A673 (cell line): Measurements from ENCODE around the gene UNC45B. TPM values are rescaled to one million over a fixed set of nuclear protein-coding genes. Genes with fewer than 3 reads are reported as not detected.
"Not testable (repeated sequence)": the region's sequence is repeated elsewhere in the genome, so short reads cannot be mapped to it uniquely, and the experiment has no call there.

ENCODE experiments used
- BruUV-seq: library from RNA; stranded (reverse); fragments of 400-500 nt; replicated peaks from 2 replicates; lab custom pipeline; 2021; lab: Mats Ljungman, UMichigan
- CTCF ChIA-PET: fragments of 300-600 bp; sonication (Branson Sonifier 250); formaldehyde crosslinking; loops from one replicate; lab custom pipeline; 2022; ENCODE audit warnings: antibody characterized with exemption; lab: Charles Lee
- POLR2A ChIA-PET: fragments of 300-600 bp; sonication (Branson Sonifier 250); formaldehyde crosslinking; loops from one replicate; lab custom pipeline; 2022; ENCODE audit warnings: antibody characterized with exemption; ENCODE audit not compliant: low non-redundant PET; lab: Charles Lee
- DNase-seq: peaks from one replicate; pipeline ENCODE4 v3.0.0-alpha.2; 2015; ENCODE audit warnings: low spot score
- H3K27ac ChIP-seq: fragments of 200-600 bp; sonication (generic); 2 replicates; pipeline ENCODE4 v1.5.1; 2016; ENCODE audit warnings: mixed run types, low read depth, mild to moderate bottlenecking, mixed read lengths, antibody characterized with exemption, low read length; ENCODE audit not compliant: poor library complexity, severe bottlenecking
- H3K27me3 ChIP-seq: fragments of 200-600 bp; sonication (generic); replicated peaks from 2 replicates; pipeline ENCODE4 v1.6.1; 2017; ENCODE audit warnings: mixed run types, low read depth, mild to moderate bottlenecking, mixed read lengths, antibody characterized with exemption, low read length; ENCODE audit not compliant: insufficient read depth, poor library complexity
- H3K36me3 ChIP-seq: fragments of 200-600 bp; sonication (generic); 2 replicates; pipeline ENCODE4 v1.6.1; 2016; ENCODE audit warnings: mixed run types, mild to moderate bottlenecking, mixed read lengths, antibody characterized with exemption, low read length; ENCODE audit not compliant: insufficient read depth, poor library complexity, severe bottlenecking
- H3K4me1 ChIP-seq: fragments of 200-600 bp; sonication (generic); 2 replicates; pipeline ENCODE4 v1.6.1; 2017; ENCODE audit warnings: mixed run types, mild to moderate bottlenecking, mixed read lengths, antibody characterized with exemption, low read length; ENCODE audit not compliant: insufficient read depth, poor library complexity, severe bottlenecking
- H3K4me3 ChIP-seq: fragments of 200-600 bp; sonication (generic); 2 replicates; pipeline ENCODE4 v1.5.1; 2016; ENCODE audit warnings: low read depth, mixed run types, mild to moderate bottlenecking, mixed read lengths, low read length; ENCODE audit not compliant: poor library complexity, severe bottlenecking
- H3K9me3 ChIP-seq: fragments of 200-600 bp; sonication (generic); 2 replicates; pipeline ENCODE4 v1.6.1; 2016; ENCODE audit warnings: mixed run types, low read depth, mild to moderate bottlenecking, mixed read lengths, antibody characterized with exemption, low read length; ENCODE audit not compliant: poor library complexity, severe bottlenecking
- EZH2 ChIP-seq: fragments of 200-600 bp; sonication (generic); IDR thresholded peaks from 2 replicates; pipeline ENCODE4 v1.6.1; 2017; ENCODE audit warnings: borderline replicate concordance, low read depth, mild to moderate bottlenecking, mixed read lengths, antibody characterized with exemption, low read length; ENCODE audit not compliant: poor library complexity, severe bottlenecking
- intact Hi-C: fragments of 100-400 bp; cut with micrococcal nuclease; formaldehyde crosslinking; loops from one replicate; pipeline ENCODE4 v1.10.0; 2022; ENCODE audit not compliant: unreplicated experiment
- total RNA-seq: library from RNA; stranded (reverse); gene quantifications from 2 replicates; pipeline ENCODE4 v1.2.3, GENCODE V29; 2021
- TF ChIP-seq, protein P1 (sequence below): fragments of 300-800, 200-600 bp; sonication (generic); conservative IDR thresholded peaks from 2 replicates; pipeline ENCODE4 v1.5.1; 2017; ENCODE audit warnings: low read depth, mild to moderate bottlenecking, antibody characterized with exemption, low read length, moderate library complexity, mixed read lengths

Gene UNC45B
- total RNA-seq, 1 experiment from 2014 or later = not detected

DNA sequence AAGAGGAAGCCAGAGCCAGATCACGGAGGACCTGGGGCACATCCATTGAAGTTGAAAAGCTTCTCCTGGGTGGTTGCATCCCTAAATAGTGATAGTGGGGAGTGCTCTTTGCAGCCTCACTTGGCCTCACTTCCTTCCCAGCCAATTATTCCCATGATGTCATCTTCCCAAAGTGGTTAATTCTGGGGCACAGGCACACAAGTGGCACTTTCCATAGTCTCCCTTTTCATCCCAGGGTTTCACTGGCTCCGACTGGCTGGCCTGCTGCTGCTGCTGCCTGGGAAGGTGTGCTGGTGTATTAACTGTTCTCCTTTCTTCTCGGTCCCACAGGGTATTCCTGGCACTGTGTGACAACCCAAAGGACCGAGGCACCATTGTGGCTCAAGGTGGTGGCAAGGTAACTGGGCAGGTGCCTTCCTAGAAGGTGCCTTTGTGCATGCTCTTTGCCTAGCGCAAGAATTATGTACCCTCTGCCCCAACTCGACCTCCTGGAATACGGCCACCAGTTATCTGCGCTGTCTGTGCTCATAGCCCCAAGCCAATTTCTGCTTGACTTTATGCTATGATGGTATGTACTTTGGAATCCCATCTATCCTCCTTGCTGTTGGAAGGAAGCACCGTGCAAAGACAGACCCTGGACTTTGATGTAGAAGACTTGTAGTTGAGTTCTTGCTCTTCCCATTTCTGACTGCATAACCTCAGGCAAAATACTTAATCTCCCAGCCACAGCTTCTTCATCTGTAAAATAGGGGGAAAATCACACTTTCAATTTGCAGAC, 28.2 kb downstream of the UNC45B start:
- intact Hi-C loops = no loop called here
- no peak for TF ChIP-seq EZH2
- TF ChIP-seq, protein P1, sequence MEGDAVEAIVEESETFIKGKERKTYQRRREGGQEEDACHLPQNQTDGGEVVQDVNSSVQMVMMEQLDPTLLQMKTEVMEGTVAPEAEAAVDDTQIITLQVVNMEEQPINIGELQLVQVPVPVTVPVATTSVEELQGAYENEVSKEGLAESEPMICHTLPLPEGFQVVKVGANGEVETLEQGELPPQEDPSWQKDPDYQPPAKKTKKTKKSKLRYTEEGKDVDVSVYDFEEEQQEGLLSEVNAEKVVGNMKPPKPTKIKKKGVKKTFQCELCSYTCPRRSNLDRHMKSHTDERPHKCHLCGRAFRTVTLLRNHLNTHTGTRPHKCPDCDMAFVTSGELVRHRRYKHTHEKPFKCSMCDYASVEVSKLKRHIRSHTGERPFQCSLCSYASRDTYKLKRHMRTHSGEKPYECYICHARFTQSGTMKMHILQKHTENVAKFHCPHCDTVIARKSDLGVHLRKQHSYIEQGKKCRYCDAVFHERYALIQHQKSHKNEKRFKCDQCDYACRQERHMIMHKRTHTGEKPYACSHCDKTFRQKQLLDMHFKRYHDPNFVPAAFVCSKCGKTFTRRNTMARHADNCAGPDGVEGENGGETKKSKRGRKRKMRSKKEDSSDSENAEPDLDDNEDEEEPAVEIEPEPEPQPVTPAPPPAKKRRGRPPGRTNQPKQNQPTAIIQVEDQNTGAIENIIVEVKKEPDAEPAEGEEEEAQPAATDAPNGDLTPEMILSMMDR = no peak
- CTCF ChIA-PET = no interaction called here

DNA sequence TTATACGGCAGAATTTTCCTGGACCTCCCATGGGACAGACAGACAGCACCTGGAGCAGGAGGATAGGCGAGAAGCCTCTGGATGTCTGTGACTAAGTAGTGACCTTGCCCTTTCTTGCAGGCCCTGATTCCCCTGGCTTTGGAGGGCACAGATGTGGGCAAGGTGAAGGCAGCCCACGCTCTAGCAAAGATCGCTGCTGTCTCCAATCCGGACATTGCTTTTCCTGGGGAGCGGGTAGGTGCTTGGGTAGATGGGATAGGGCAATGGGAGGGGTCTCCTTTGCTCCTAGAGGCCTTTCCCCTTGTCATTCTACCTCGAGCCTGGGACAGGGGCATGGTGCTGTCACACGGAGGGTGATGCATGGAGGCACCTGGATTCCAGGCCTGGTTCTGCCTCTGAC, 29.3 kb downstream of the UNC45B start:
- CTCF ChIA-PET = no interaction called here
- no TSS peak for BruUV-seq
- intact Hi-C loops = no loop called here

More for the DNA sequence above, 28.2 kb downstream of the UNC45B start:
- no peaks in the 10 kb centered on the region for H3K9me3 ChIP-seq
- no peak overlapping the region for H3K27ac ChIP-seq
- DNase-seq = no peak
- no peak overlapping the region for H3K4me3 ChIP-seq
- POLR2A ChIA-PET = no interaction called here
- H3K4me1 ChIP-seq = no peaks in the 10 kb centered on the region
- no peaks in the 10 kb centered on the region for H3K27me3 ChIP-seq
- no TSS peak for BruUV-seq
- H3K36me3 ChIP-seq = no peaks in the 10 kb centered on the region

DNA sequence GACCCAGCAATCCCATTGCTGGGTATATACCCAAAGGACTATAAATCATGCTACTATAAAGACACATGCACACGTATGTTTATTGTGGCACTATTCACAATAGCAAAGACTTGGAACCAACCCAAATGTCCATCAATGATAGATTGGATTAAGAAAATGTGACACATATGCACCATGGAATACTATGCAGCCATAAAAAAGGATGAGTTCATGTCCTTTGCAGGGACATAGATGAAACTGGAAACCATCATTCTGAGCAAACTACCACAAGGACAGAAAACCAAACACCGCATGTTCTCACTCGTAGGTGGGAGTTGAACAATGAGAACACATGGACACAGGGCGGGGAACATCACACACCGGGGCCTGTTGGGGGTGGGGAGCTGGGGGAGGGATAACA, 31.8 kb downstream of the UNC45B start:
- H3K27me3 ChIP-seq, H3K36me3 ChIP-seq, CTCF ChIA-PET, H3K4me3 ChIP-seq, H3K9me3 ChIP-seq, POLR2A ChIA-PET, H3K27ac ChIP-seq, BruUV-seq, H3K4me1 ChIP-seq, DNase-seq, intact Hi-C loops: not testable (repeated sequence)

More for the DNA sequence above, 29.3 kb downstream of the UNC45B start:
- Histone ChIP-seq H3K36me3 (no peaks in the 10 kb centered on the region), H3K27me3 (no peaks in the 10 kb centered on the region), H3K4me1 (no peaks in the 10 kb centered on the region), H3K4me3 (no peak overlapping the region), H3K9me3 (no peaks in the 10 kb centered on the region), H3K27ac (no peak overlapping the region)
- DNase-seq = no peak
- TF ChIP-seq, protein P1 = no peak
- TF ChIP-seq EZH2 = no peak
- POLR2A ChIA-PET = no interaction called here

DNA sequence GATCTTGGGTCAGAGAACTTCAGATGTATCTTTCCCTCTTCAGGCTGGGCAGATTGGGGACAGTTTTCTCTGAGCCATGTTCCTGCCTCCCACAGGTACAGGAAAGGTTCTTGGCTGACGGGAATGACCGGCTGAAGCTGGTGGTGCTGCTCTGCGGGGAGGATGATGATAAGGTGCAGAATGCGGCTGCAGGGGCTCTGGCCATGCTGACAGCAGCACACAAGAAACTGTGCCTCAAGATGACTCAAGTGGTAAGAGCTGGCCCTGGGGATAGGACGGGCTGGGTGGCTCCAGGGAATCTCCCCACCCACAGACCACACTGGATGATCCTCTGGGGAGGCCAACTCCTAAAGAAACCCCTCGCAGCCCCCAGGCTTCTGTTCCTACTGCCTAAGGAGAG, 35.7 kb downstream of the UNC45B start:
- ChIA-PET POLR2A (no interaction called here), CTCF (no interaction called here)
- TF ChIP-seq, protein P1 = no peak
- TF ChIP-seq EZH2 = no peak

More for the DNA sequence above, 35.7 kb downstream of the UNC45B start:
- H3K36me3 ChIP-seq = no peaks in the 10 kb centered on the region
- H3K4me1 ChIP-seq = no peaks in the 10 kb centered on the region
- BruUV-seq = no TSS peak
- no peak for DNase-seq
- H3K27me3 ChIP-seq = no peaks in the 10 kb centered on the region
- intact Hi-C loops = no loop called here
- H3K4me3 ChIP-seq = no peak overlapping the region
- H3K9me3 ChIP-seq = no peaks in the 10 kb centered on the region
- no peak overlapping the region for H3K27ac ChIP-seq
